Adipocyte (in vitro differentiated cells): ENCODE measurements around the gene INPPL1.
A peak's percentile ranks its signal among the peaks of the same experiment; 100 is the strongest.

ENCODE experiments used
- DNase-seq: peaks from one replicate; pipeline ENCODE4 v3.0.0-alpha.2; 2015; ENCODE audit warnings: low read depth
- H3K27me3 ChIP-seq: replicated peaks from 2 replicates; pipeline ENCODE4 v1.7.0; 2013; ENCODE audit warnings: mild to moderate bottlenecking, low read length, moderate library complexity; ENCODE audit not compliant: control insufficient read depth, insufficient read depth
- H3K36me3 ChIP-seq: 2 replicates; pipeline ENCODE4 v1.7.0; 2013; ENCODE audit warnings: low read length, mild to moderate bottlenecking, moderate library complexity; ENCODE audit not compliant: control insufficient read depth, insufficient read depth, severe bottlenecking
- H3K4me1 ChIP-seq: 2 replicates; pipeline ENCODE4 v1.7.0; 2013; ENCODE audit warnings: mild to moderate bottlenecking, low read length, moderate library complexity; ENCODE audit not compliant: control insufficient read depth, insufficient read depth
- H3K4me3 ChIP-seq: 2 replicates; pipeline ENCODE4 v1.7.0; 2013; ENCODE audit warnings: mild to moderate bottlenecking, low read length, moderate library complexity
- H3K9ac ChIP-seq: 2 replicates; pipeline ENCODE4 v1.7.0; 2013; ENCODE audit warnings: mild to moderate bottlenecking, low read length, moderate library complexity
- H3K9me3 ChIP-seq: 2 replicates; pipeline ENCODE4 v1.7.0; 2013; ENCODE audit warnings: mild to moderate bottlenecking, low read length, moderate library complexity; ENCODE audit not compliant: control insufficient read depth

INPPL1 gene

GRCh38 chr11:72240461-72241290 lies 16.1 kb downstream of the INPPL1 start:
- H3K9ac ChIP-seq = peak overlapping the region; percentile 67
- no peaks in the 10 kb centered on the region for H3K9me3 ChIP-seq
- H3K4me3 ChIP-seq = no peak overlapping the region
- peaks cover 29% of the 10 kb centered on the region for H3K36me3 ChIP-seq
- H3K27me3 ChIP-seq = peaks cover 36% of the 10 kb centered on the region
- no peak for DNase-seq
- H3K4me1 ChIP-seq = peaks cover 9% of the 10 kb centered on the region

- H3K9ac ChIP-seq = no peak overlapping the region
- no peak overlapping the region for H3K4me3 ChIP-seq
- H3K4me1 ChIP-seq = peaks cover 9% of the 10 kb centered on the region
- H3K9me3 ChIP-seq = peaks cover 5% of the 10 kb centered on the region
- peaks cover 23% of the 10 kb centered on the region for H3K36me3 ChIP-seq
- DNase-seq = no peak
- peaks cover 42% of the 10 kb centered on the region for H3K27me3 ChIP-seq
These were observed 16.8 kb downstream of the INPPL1 start for GRCh38 chr11:72241291-72241781.

DNA sequence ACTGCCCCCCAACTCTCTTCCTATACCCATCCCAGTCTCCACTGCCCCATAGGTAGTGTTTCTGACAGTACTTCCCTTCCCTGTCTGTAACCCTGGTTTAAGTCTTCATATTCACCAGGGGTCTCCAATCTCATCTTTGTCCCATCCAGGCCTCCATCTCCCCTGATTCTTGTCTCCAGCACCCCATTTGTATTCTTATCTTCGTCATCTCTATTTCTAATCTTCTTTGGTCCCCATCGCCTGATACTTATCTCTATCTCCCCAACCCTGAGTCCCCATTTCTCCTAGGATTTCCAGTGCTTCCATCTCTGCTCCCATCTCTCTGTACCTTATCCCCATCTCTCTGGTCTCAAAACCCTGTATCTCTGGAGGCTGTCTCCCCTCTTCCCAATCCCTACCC lies 17.6 kb downstream of the INPPL1 start:
- Histone ChIP-seq H3K9me3 (peaks cover 10% of the 10 kb centered on the region), H3K27me3 (peaks cover 50% of the 10 kb centered on the region), H3K9ac (no peak overlapping the region), H3K36me3 (peaks cover 15% of the 10 kb centered on the region), H3K4me1 (peaks cover 9% of the 10 kb centered on the region), H3K4me3 (no peak overlapping the region)
- DNase-seq = no peak

- Histone ChIP-seq H3K9me3 (peaks cover 10% of the 10 kb centered on the region), H3K27me3 (peaks cover 61% of the 10 kb centered on the region), H3K4me3 (no peak overlapping the region), H3K36me3 (peaks cover 3% of the 10 kb centered on the region), H3K9ac (no peak overlapping the region), H3K4me1 (peaks cover 9% of the 10 kb centered on the region)
- DNase-seq = no peak
These were observed 18.8 kb downstream of the INPPL1 start for GRCh38 chr11:72243173-72244059.

- Histone ChIP-seq H3K4me3 (no peak within 1 kb of the TSS), H3K36me3 (no peaks in the 10 kb centered on the region)
- DNase-seq = no peak
These were observed 19.4 kb downstream of the INPPL1 start, which contains the start of gene PHOX2A for GRCh38 chr11:72244060-72244360. TSS of gene PHOX2A (minus strand) at chr11:72244176. CDS start at chr11:72244004, 172 bp downstream.

DNA sequence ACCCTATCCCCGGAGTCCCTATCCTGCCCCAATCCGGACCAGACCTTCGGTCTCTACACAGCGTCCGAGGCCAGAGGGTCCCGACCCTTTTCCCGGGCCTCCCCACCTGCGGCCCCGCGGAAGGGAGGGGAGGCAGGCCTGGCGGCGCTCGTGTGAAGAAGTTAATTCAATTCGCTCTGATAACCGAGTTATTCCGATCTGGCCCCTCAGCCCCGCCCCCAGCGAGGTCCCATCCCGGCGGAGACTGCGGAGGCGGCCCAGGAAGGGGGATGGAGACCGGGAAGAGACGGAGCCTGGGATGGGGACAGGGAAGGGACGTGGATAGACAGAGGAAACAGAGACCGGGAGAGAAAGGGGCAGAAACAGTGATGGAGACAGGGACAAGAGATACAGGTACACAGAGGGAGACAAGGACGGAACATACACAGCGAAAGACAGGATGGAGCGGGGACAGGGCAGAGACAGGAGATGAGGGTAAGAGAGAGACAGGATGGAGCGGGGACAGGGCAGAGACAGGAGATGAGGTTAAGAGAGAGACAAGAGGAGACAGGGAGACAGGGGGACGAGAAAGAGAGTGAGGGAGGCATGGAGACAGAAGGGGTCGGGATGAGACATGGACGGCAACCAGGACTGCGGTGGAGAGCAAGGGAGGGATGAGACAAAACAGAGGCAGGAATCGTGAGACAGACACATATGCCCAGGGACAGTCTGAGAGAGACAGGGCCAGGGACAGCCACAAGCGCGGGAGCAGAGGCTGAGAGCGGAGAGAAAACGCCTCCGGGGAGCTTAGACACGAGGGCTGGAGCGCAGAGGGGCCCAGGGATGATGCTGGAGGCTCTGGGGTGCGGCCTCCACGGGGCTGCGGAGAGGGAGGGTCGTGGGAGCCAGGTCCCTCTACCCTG lies 20.0 kb downstream of the INPPL1 start:
- H3K36me3 ChIP-seq = no peaks in the 10 kb centered on the region
- no peak overlapping the region for H3K9ac ChIP-seq
- H3K4me1 ChIP-seq = peaks cover 4% of the 10 kb centered on the region
- no peak overlapping the region for H3K4me3 ChIP-seq
- H3K9me3 ChIP-seq = peaks cover 10% of the 10 kb centered on the region
- peaks cover 62% of the 10 kb centered on the region for H3K27me3 ChIP-seq
- DNase-seq = no peak

More at GRCh38 chr11:72244060-72244360, 19.4 kb downstream of the INPPL1 start, which contains the start of gene PHOX2A:
- Histone ChIP-seq H3K27me3 (peaks cover 61% of the 10 kb centered on the region), H3K9me3 (peaks cover 10% of the 10 kb centered on the region), H3K9ac (no peak within 1 kb of the TSS), H3K4me1 (peaks cover 9% of the 10 kb centered on the region)

DNA sequence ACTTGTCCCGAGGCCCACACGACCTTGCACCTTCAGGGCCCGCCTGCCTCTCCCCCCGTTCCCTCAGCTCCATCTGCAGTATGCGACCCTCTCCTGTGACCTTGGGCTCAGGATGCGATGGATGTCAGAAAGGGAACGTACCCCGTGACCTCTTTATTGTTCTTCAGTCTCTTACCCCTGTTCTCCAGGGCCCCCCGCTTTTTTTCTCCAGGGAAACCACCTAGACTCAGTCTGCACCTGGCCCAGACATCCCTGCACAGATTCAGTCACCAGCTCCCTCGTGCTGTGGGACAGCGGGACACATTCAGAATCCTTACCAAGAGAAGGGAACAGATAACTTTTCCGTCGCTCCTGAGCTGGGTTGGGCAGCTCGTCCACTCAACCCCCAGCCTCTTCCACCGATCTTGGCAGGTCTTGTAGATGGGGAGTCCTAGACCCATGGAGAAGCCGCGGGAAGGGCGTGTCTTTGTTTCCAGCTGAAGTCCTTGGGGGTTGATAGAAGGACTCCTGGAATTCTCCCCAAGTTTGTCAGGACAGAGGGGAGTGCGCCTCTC lies 20.8 kb downstream of the INPPL1 start:
- H3K27me3 ChIP-seq = peaks cover 69% of the 10 kb centered on the region
- H3K4me1 ChIP-seq = peaks cover 2% of the 10 kb centered on the region
- no peaks in the 10 kb centered on the region for H3K36me3 ChIP-seq
- H3K9ac ChIP-seq = no peak overlapping the region
- DNase-seq = no peak
- H3K9me3 ChIP-seq = peaks cover 10% of the 10 kb centered on the region
- no peak overlapping the region for H3K4me3 ChIP-seq

GRCh38 chr11:72247584-72247983 lies 23.0 kb downstream of the INPPL1 start:
- Histone ChIP-seq H3K4me3 (no peak overlapping the region), H3K9me3 (peaks cover 10% of the 10 kb centered on the region), H3K36me3 (no peaks in the 10 kb centered on the region), H3K9ac (no peak overlapping the region), H3K4me1 (no peaks in the 10 kb centered on the region), H3K27me3 (peaks cover 73% of the 10 kb centered on the region)
- DNase-seq = no peak

DNA sequence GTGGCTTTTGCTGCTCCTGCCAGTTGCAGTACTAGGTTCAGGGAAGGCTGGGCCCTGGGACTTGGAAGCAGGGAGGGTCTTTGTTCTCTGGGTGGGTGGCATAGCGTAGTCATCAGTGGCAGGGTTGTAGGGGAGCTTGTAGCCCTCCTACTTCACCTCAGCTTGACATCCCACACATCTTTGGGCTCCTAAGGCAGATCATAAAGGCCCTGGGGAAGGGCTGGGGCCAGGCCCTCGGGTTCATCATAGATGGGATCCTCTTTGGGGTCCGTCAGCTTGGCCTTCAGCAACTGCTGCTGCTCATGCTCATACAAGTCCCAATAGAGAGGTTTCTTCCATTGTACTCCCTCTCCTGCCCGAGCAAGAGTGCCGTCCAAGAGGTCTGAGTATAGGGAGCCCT lies 25.4 kb downstream of the INPPL1 start:
- no peaks in the 10 kb centered on the region for H3K36me3 ChIP-seq
- peaks cover 18% of the 10 kb centered on the region for H3K9me3 ChIP-seq
- H3K27me3 ChIP-seq = peaks cover 67% of the 10 kb centered on the region
- H3K4me3 ChIP-seq = no peak overlapping the region
- no peak for DNase-seq
- no peak overlapping the region for H3K9ac ChIP-seq
- H3K4me1 ChIP-seq = no peaks in the 10 kb centered on the region

DNA sequence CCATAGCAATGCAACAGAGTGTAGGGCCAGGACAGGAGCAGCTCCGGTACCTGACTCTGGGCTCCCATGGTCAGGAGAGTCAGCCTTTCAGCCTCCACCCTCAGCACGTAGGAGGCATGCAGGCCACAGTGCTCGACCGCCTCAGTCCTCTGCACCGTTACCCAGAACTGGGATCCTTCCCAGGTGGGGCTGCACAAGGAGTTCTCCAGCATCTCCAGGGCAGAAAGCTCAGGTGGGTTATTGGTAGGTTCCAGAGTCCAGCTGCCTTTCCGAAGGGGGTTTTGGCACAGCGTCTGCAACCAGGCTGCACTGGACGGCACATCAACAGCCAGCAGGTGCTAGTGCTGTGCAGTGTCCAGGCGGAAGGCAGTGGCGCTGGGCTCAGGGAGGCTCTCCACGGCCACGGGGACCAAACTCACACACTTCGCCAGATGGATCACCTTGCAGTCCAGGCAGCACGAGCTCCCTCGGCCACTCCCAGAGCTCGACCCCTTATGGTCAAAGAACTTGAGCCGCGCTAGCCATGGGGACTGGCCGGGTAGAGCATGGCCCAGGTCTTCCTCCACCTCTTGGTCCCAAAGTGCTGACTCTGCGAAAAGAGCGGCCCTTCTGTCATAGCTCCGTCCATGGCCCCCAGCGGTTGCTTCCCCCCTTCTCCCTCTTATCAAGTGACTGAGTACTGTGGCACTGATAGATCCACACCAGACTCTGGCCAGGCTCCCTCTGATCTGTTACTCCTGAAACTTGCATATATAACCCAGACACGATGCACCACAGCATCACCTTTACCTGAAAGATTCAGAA lies 26.3 kb downstream of the INPPL1 start:
- Histone ChIP-seq H3K9me3 (peaks cover 18% of the 10 kb centered on the region), H3K4me3 (no peak overlapping the region), H3K9ac (no peak overlapping the region), H3K4me1 (no peaks in the 10 kb centered on the region), H3K27me3 (peaks cover 58% of the 10 kb centered on the region), H3K36me3 (no peaks in the 10 kb centered on the region)
- DNase-seq = no peak
